Middle frontal gyrus (tissue), 1 donor: ENCODE results near the gene TMEM267.
"Not testable (repeated sequence)": the region's sequence is repeated elsewhere in the genome, so short reads cannot be mapped to it uniquely, and the experiment has no call there.

Source experiments
- DNase-seq: peaks from one replicate; pipeline ENCODE4 v3.0.0-alpha.2; 2015; ENCODE audit warnings: low spot score; ENCODE audit errors: extremely low spot score

TMEM267 gene

GRCh38 chr5:43410414-43410813 is 73.3 kb downstream of the TMEM267 start:
- DNase-seq = no peak

DNA sequence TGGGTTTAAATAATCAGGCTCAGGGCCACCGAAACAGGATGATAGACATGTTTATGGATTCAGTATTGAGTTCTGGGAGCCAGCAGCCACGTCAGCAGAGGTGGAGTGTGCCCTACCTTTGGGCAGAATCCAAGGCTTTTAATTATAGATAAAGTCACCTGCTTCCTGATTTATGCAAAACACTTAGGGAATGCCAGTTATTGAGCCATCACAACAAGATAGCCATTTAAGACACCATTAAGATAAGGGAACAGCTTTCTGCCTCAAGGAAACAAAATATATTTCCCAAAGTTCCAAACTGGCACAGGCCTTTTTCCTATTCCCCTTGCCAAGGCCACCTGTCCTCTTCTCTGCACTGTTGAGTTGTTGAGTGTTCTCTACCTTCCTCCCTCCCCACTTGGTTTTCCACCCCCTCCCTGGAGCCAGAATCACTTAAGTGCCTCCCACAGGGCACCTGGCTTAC is 73.8 kb downstream of the TMEM267 start:
- DNase-seq = no peak

DNA sequence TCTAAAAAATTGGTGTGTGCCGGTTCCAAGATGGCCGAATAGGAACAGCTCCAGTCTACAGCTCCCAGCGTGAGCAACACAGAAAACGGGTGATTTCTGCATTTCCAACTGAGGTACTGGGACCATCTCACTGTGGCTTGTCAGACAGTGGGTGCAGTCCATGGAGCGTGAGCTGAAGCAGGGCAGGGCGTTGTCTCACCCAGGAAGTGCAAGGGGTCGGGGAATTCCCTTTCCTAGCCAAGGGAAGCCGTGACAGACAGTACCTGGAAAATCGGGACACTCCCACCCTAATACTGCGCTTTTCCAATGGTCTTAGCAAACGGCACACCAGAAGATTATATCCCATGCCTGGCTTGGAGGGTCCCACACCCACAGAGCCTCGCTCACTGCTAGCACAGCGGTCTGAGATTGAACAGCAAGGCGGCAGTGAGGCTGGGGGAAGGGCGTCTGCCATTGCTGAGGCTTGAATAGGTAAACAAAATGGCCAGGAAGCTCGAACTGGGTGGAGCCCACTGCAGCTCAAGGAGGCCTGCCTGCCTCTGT is 81.1 kb downstream of the TMEM267 start:
- DNase-seq = not testable (repeated sequence)

DNA sequence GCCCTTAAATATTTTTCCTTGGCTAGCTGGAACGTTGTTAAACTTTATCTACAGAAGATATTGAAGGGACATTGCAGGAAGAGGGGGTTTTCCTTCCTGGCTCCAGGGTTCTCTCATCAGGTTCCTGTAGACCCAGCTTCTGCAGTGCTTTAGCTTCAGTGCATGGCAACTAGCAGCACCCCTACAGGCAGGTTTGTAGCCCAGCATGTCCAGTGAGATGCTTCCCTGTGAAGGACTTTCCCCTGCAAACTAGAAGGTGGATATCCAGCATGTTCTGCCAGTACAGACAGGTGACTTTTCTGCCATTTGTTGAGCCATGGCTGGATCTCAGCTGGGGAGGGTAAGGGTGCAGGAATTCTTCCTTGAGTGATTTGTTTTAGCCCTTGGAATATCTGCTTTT is 81.8 kb downstream of the TMEM267 start:
- no peak for DNase-seq

GRCh38 chr5:43400082-43400481 is 83.6 kb downstream of the TMEM267 start:
- no peak for DNase-seq

- DNase-seq = no peak
Observed at GRCh38 chr5:43396762-43397304, 86.8 kb downstream of the TMEM267 start.
